NCI-H774 (cell line): ENCODE data around the gene SLC16A14.

Experiments used
- DNase-seq: peaks from one replicate; lab custom pipeline; 2025; lab: John Stamatoyannopoulos, UW

The SLC16A14 gene

GRCh38 chr2:230042195-230042594, 26.5 kb downstream of the SLC16A14 start:
- DNase-seq = no peak

GRCh38 chr2:230023313-230023712, 45.4 kb downstream of the SLC16A14 start:
- no peak for DNase-seq

DNA sequence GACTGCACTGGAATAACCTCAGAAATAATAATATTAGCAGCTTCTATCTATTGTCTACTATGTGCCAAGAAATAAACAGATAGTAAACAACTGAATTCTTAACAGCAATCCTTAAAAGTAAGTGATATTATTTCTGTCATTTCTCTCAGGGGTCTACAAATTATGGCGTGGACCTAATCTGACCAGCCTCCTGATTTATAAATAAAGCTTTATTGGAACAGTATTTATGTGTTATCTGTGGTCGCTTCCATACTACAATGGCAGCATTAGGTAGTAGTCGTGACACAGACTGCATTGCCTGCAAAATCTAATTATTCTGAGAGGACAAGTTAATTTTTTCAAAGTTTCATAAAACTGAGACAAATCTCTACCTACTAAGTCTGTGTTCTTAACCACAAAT, 49.0 kb downstream of the SLC16A14 start:
- DNase-seq = no peak

- DNase-seq = no peak
Measured at GRCh38 chr2:230018153-230018552, 50.6 kb downstream of the SLC16A14 start.

- DNase-seq = no peak
Measured at GRCh38 chr2:230016844-230017243, 51.9 kb downstream of the SLC16A14 start.

DNA sequence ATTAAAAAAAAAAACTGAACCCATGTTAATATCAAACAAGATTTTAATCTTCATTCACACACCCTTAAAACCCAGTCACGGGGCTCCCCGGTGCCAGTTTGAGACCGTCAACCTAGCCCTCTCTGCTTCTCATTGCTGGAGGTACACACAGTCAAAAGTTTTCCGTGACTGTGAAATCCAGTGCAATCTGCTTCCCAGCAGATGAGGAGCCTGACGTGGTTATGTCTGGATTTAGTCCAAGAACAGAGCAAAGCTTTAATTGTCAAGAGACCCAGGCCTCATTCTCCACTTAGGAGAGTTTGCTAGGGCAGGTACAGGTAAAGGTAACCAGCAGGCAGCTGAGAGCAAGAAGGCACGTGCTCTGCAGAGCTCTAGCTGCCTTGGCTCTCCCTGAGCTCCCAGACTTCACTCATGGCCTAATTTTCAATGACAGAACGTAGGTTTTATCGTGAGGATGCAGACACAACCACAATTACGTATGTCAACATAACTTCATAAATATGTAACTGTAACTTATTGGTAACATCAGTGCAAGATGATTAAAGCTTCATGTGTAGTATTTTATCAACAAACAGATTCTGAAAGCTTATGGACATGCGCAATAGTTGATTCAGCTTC, 56.3 kb downstream of the SLC16A14 start:
- no peak for DNase-seq

DNA sequence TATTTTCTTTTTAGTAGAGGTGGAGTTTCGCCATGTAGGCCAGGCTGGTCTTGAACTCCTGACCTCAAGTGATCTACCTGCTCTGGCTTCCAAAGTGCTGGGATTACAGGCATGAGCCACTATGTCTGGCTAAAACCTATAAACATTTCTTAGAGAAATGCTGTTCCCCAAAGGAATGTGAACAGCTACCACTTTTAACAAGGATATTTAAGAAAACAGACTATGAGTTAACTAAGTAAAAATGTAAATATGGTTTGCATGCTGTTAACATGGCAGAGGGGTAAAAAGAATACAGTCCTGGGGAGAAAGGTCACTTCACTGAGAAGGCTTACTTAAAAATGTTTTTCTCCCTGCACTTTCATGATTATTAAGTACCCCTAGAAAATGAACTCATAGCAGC, 57.1 kb downstream of the SLC16A14 start:
- DNase-seq = no peak

- no peak for DNase-seq
Measured at GRCh38 chr2:230010501-230010900, 58.2 kb downstream of the SLC16A14 start.

- no peak for DNase-seq
Measured at GRCh38 chr2:230008708-230009066, 60.0 kb downstream of the SLC16A14 start.

DNA sequence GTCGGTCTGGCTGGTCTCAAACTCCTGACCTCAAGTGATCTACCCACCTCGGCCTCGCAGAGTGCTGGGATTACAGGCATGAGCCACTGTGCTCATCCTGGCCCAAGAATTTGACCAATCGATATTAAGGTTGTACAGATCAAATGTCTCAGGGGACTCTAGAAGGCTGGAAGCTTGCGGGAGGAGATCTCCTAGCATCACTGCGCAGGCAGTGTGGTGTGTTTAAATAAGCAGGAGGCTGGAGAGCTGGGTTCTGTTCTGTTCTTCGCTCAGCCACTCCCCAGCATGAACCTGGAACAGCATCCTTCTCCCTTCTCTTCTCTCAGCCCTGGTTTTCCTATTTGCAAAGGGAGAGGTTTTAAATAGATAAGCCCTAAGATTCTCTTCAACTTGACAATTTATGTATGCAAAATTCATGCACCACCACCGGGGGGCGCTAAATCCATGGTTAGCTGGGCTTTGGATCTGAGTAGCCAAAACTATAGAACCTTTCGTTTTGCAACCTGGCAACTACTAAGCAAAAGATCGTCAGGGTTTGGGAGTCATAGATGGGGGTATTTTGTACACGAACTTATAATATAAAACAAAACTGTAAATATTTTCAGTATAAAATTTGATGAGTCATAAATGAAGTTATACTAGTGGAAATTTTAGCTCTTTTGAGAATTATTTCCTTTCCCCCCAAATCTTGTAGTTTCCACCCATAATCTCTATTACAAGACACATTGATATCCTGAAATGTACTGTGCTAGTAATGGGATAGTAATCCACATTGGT, 60.6 kb downstream of the SLC16A14 start:
- DNase-seq = peak; percentile 66

GRCh38 chr2:230000118-230000841, 68.4 kb downstream of the SLC16A14 start:
- no peak for DNase-seq

DNA sequence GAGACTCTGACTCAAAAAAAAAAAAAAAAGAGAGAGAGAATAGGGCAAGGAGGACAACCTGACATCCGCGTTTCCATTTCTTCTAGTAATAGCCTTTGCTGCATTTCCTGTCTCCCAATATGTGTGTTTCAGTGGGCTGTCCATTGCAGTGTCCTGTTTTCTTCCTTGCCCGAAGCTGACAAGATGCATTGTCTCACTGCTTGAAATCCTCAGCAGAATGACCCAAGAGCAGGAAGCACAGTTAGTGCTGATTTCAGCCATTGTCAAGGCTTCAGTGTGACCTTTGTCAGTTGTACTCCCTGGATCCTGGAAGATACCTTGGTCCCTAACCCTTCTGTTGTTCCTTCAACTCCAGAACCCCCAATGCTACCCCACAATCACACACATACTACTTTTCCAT, 71.2 kb downstream of the SLC16A14 start:
- DNase-seq = no peak

DNA sequence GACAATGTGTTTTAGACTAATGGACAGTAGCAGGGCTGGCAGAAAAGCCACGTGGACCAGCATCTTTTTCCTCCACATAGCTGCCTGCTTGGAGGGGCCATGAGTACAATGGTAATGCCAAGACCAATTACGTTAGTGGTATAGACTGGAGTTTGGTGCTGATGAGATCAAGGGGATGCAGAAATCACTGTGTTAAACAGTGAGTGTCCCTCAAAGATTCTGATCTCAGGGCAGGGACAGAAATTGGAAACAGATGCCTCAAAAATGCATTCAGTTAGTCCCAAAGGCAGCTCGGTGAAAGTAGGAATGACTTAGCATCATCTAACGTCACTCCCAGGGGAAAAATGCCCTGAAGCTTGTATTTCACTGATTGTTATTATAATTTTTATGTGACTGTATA, 72.4 kb downstream of the SLC16A14 start:
- DNase-seq = no peak

- DNase-seq = no peak
Measured at GRCh38 chr2:229993236-229993635, 75.5 kb downstream of the SLC16A14 start.
